GM12872 (cell line): ENCODE data around the gene RUNX1.

Experiments used
- TF ChIP-seq, protein P1 (sequence below): IDR thresholded peaks from 3 replicates; pipeline ENCODE4 v1.5.1; 2011; ENCODE audit warnings: low read depth, mild to moderate bottlenecking, low read length, moderate library complexity; ENCODE audit not compliant: insufficient read depth

RUNX1 gene

DNA sequence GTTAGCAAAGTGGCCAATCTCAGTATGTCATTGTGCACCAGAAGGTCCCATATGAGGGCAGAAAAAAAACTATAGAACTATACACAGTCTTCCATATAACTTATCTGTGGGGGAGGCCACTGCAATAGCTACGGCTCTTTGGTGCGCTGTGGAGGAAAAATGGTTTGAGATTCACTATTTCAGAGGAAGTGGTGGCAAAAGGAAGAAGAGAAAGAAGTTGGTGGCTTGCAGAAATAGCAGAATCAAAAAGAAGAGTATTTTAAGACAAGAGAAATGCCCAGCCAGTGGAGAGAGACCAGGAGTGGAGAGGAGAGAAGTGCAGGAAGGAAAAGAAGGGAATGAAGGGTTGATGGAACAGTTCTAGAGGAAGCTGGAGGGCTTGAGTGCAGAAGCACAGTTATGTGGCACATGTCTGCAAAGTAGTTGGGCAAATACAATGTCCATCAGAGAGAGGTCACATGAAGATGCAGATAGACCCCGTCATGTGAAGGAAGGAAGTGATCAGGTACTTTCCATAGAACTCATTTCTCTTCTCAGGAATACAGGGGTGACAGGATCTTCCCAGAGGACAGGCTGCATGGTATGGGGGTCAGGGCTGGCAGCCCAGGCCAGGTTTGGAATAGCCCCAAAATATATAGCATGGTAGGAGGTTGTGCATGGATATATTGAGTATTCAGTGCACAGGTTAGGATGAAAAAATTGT is 64.6 kb downstream of the RUNX1 start:
- TF ChIP-seq, protein P1, sequence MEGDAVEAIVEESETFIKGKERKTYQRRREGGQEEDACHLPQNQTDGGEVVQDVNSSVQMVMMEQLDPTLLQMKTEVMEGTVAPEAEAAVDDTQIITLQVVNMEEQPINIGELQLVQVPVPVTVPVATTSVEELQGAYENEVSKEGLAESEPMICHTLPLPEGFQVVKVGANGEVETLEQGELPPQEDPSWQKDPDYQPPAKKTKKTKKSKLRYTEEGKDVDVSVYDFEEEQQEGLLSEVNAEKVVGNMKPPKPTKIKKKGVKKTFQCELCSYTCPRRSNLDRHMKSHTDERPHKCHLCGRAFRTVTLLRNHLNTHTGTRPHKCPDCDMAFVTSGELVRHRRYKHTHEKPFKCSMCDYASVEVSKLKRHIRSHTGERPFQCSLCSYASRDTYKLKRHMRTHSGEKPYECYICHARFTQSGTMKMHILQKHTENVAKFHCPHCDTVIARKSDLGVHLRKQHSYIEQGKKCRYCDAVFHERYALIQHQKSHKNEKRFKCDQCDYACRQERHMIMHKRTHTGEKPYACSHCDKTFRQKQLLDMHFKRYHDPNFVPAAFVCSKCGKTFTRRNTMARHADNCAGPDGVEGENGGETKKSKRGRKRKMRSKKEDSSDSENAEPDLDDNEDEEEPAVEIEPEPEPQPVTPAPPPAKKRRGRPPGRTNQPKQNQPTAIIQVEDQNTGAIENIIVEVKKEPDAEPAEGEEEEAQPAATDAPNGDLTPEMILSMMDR, result no peak

DNA sequence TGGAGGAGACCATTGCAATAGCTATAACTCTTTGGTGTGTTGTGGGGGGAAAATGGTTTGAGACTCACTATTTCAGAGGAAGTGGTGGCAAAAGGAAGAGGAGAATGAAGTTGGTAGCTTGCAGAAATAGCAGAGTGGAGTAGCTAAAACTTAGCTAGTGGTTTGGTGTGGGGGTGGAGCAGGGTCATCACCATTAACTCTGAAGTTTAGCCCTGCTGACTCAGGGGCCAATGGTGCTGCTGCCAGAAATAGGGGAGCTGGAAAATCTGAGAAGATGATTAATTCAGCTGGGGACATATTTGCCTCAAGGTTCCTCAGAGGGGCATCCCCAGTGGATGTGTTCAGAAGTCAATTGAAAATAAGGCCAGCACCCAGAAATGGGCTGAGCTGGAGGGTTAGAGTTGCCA is 65.4 kb downstream of the RUNX1 start:
- TF ChIP-seq, protein P1, result no peak

DNA sequence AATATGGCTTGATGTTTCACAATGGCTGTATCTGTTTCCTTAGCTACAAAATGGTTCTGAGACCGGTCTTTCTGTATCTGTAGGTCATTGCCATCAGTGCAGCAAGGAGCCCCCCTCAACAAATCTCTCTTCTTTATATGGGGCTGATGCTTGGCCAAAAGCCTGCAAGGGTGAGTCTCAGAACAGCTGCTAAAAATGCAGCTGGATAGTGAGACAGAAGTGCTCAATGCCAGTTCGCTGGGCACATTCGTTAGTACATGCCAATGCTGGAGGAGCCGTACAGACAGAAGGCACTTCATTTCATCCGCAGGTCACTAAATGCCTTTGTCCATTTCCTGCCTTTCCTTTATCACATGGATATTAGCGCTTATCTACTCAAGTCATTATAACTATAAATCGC is 67.3 kb downstream of the RUNX1 start:
- TF ChIP-seq, protein P1, result no peak

- TF ChIP-seq, protein P1, result no peak
Measured at GRCh38 chr21:34980423-34981115, 68.5 kb downstream of the RUNX1 start.

DNA sequence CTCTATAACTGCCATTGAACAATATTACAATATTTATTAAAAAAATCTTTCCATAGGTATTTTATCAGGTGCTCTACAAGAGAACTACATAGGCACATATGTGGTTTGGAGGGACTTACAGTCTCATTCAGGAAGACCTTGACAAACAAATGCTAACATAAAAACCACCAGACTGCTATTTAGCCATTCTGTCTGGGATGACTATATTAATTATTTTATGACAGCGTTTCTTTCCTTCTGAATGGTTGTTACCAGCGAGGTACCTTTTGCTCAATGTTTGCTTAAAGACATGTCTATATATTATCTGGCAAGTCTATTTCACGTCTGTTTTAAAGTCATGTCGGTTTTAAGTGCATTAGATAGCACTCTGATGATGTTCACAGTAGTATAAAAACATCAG is 69.7 kb downstream of the RUNX1 start:
- TF ChIP-seq, protein P1, result no peak

DNA sequence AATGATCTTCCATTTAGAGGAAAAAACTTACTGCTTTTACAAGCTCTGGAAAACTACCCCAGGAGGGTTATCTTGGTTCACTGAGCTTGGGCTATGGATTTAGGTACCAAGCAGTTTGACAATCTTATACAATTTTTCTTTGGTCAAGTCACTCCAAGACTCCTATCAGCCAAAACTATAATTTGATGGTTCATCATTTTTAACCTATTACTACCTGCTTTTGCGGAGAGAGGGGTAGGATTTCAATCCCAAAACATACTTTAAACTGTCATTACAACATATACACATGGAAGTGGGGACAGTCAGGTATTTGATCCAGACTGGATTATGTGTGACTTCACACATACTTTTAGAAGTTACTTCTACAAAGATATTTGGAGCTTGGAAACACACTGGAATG is 71.8 kb downstream of the RUNX1 start:
- TF ChIP-seq, protein P1, result no peak

- TF ChIP-seq, protein P1, result no peak
Measured at GRCh38 chr21:34974162-34974981, 74.7 kb downstream of the RUNX1 start.
